ENCODE results near the gene KCNJ10. TPM values are rescaled to one million over a fixed set of nuclear protein-coding genes. Genes with fewer than 3 reads are reported as not detected.

The KCNJ10 gene
- total RNA-seq, 1 donor from 2014 or later = not detected

DNA sequence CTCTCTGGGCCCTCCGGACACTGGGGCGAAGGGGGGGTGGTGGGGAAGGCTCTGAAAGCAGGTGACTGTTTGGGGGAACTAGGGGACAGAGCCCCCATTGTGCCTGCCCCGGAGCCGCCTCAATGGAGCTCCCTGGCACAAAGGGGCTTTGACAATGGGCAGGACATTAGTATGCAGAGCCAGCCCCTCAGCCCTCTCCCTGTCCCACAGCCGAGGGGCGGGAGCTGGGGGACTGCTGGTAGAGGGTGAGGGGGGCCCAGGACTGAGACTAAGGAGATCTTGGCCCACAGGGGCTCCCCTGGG is 7.8 kb downstream of the KCNJ10 start:
- Histone ChIP-seq H3K4me3 (no peak overlapping the region), H3K36me3 (no peaks in the 10 kb centered on the region), H3K27ac (no peak overlapping the region), H3K27me3 (no peaks in the 10 kb centered on the region), H3K4me1 (no peaks in the 10 kb centered on the region), H3K9me3 (no peaks in the 10 kb centered on the region)
- no peak for DNase-seq (ENCODE audit: low spot score in 2 of 2)
- intact Hi-C loops (cut with DNase I) = no loop called here
- TF ChIP-seq, protein P1, sequence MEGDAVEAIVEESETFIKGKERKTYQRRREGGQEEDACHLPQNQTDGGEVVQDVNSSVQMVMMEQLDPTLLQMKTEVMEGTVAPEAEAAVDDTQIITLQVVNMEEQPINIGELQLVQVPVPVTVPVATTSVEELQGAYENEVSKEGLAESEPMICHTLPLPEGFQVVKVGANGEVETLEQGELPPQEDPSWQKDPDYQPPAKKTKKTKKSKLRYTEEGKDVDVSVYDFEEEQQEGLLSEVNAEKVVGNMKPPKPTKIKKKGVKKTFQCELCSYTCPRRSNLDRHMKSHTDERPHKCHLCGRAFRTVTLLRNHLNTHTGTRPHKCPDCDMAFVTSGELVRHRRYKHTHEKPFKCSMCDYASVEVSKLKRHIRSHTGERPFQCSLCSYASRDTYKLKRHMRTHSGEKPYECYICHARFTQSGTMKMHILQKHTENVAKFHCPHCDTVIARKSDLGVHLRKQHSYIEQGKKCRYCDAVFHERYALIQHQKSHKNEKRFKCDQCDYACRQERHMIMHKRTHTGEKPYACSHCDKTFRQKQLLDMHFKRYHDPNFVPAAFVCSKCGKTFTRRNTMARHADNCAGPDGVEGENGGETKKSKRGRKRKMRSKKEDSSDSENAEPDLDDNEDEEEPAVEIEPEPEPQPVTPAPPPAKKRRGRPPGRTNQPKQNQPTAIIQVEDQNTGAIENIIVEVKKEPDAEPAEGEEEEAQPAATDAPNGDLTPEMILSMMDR (IDR thresholded peaks at IDR 0.05) = no peak

DNA sequence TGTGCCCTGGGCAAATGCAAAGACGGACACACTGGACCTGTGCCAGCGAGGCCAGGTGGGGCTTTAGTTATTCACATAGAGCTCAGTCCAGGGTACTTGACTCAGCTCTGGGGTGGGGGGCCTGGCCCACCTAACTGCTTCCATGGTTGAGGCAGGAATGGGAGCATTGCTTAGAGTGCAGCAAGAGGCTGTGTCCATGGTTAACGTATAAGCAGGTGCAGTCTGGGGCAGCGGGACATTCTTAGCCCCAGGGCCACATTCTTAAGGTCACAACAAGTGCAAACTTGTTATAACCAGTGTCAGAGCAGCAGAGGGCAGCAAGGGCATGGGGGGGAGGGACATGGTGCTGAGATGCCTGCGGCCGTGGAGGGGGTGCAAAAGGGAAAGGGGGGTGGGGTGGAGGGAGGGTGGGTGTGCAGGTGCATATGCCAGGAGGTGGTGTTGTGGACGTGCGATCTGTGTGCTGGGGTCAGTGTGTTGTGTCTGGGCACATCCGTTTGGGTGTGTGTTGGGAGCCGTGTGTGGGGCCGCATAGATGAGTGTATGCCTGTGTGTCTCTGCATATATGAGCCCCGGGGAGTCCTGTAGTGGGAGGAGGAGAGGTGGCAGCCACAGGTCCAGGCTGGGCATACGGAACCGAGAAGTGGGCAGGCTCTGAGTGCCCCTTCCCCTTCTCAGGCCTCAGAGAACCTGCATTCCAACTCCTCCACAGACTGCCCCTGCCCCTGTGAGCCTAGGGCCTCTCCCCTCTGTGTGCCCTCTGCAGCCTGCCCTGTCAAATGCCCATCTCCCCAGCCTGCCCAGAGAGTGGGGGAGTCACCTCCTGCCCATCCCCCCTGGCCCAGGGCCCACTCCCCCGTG is 8.4 kb downstream of the KCNJ10 start:
- no peak overlapping the region for H3K27ac ChIP-seq
- no peak overlapping the region for H3K4me3 ChIP-seq
- no peaks in the 10 kb centered on the region for H3K4me1 ChIP-seq
- no peaks in the 10 kb centered on the region for H3K36me3 ChIP-seq
- TF ChIP-seq, protein P1 (IDR thresholded peaks at IDR 0.05) = no peak
- DNase-seq (ENCODE audit: low spot score in 2 of 2) = no peak
- no peaks in the 10 kb centered on the region for H3K9me3 ChIP-seq
- intact Hi-C loops (cut with DNase I) = no loop called here
- no peaks in the 10 kb centered on the region for H3K27me3 ChIP-seq

DNA sequence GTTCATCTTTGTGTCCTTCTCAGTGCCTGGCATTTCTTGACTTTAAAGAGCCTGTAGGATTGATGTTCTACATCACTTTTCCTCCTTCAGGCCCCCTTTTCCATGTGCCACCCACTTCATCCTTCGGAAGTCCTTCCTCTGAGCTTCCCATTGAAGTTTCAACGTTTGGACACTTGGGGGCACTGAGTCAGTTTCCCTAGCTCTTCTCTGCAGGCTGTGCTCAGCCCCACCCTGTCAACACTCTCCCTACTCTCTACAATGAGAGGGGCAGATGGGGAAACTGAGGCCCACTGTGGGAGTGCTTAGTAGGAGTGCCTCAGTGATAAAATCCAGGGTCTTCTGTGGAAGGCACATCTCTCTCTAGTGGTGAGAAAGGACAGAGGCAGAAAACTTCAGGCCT is 11.9 kb downstream of the KCNJ10 start:
- intact Hi-C loops (cut with DNase I) = no loop called here
- Histone ChIP-seq H3K4me1 (no peaks in the 10 kb centered on the region), H3K27ac (no peak overlapping the region), H3K36me3 (no peaks in the 10 kb centered on the region), H3K4me3 (no peak overlapping the region), H3K27me3 (no peaks in the 10 kb centered on the region), H3K9me3 (no peaks in the 10 kb centered on the region)
- TF ChIP-seq, protein P1 (IDR thresholded peaks at IDR 0.05) = peak in 2 of 3 experiments; percentile 22 to 51
- no peak for DNase-seq (ENCODE audit: low spot score in 2 of 2)

DNA sequence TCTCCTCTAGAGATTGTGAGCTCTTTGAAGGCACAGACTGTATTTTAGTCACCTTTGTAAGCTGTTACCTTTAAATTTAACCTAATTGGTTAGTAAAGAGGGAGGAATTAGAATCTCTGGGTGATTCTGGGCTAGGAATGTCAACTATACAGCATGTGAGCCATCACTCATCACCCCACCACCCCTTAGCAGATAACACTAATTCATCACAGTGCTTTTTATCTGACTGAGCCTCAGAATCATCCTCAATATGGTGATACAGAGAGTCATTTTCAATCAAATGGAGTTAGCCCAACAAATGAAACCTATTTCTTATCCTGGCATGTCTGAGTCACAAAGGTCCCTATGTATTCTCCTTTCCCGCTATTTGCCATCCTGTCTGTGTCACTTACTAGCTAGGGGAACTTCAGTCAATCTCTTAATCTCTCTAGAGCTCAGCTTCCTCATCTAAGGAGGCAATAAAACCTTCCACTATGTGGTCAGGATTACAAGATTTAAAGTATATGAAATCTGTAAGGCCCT is 13.3 kb downstream of the KCNJ10 start:
- Histone ChIP-seq H3K27me3 (no peaks in the 10 kb centered on the region), H3K36me3 (no peaks in the 10 kb centered on the region), H3K9me3 (no peaks in the 10 kb centered on the region), H3K27ac (no peak overlapping the region), H3K4me3 (no peak overlapping the region), H3K4me1 (no peaks in the 10 kb centered on the region)
- TF ChIP-seq, protein P1 (IDR thresholded peaks at IDR 0.05) = no peak
- DNase-seq (ENCODE audit: low spot score in 2 of 2) = no peak
- intact Hi-C loops (cut with DNase I) = no loop called here

DNA sequence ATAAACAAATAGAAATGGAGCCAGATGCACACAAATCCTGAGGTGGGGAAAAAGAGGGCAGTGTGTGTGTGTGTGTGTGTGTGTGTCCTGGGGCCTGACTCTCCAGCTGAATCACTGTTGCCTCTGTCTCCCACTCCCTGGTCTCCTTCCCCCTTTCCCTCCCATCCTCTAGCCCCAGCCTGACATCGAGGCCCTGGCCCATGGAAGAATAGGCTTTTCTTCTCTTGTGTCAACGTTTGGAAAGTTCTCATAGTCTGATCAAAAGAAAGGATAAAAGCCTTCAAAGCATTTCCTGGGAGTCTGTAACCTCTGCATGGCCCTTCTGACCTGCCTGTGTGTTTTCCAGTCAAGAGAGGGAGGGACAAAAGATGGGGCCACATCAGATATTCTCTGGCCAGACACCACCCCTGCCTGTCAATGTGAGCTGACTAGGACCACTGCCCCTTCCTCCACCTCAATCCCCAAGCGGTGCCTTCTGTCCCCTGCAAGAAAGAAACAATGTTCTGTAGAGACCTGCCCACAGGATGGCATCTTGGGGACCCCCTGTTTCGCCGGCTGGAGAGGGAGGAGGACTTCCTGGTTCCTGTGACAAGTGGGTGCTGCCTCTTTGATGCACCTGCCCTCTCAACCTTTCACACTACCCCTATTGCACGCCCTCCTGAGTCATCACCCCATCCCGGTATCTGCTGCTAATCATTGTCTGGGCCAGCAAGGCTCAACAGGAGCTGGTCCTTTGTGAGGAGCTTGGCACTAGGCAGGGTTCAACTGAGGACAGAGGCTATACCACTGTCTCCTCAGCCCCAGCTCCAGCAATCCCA is 16.2 kb downstream of the KCNJ10 start:
- TF ChIP-seq, protein P1 (IDR thresholded peaks at IDR 0.05) = no peak
- DNase-seq (ENCODE audit: low spot score in 2 of 2) = no peak
- no peaks in the 10 kb centered on the region for H3K36me3 ChIP-seq
- H3K27ac ChIP-seq = no peak overlapping the region
- H3K4me1 ChIP-seq = no peaks in the 10 kb centered on the region
- H3K9me3 ChIP-seq = no peaks in the 10 kb centered on the region
- no peaks in the 10 kb centered on the region for H3K27me3 ChIP-seq
- H3K4me3 ChIP-seq = no peak overlapping the region
- intact Hi-C loops (cut with DNase I) = no loop called here

Measured in ascending aorta (tissue), 2 donors.